HG03354 (cell line): Measurements from ENCODE around the gene DYNC2H1.
"Not testable (repeated sequence)": the region's sequence is repeated elsewhere in the genome, so short reads cannot be mapped to it uniquely, and the experiment has no call there.

Source experiments
- ATAC-seq: cut with Tn5 transposase; IDR thresholded peaks from one replicate; pipeline ENCODE4 v1.9.1; 2021; ENCODE audit warnings: mild to moderate bottlenecking; ENCODE audit not compliant: unreplicated experiment, poor library complexity, severe bottlenecking

The DYNC2H1 gene

DNA sequence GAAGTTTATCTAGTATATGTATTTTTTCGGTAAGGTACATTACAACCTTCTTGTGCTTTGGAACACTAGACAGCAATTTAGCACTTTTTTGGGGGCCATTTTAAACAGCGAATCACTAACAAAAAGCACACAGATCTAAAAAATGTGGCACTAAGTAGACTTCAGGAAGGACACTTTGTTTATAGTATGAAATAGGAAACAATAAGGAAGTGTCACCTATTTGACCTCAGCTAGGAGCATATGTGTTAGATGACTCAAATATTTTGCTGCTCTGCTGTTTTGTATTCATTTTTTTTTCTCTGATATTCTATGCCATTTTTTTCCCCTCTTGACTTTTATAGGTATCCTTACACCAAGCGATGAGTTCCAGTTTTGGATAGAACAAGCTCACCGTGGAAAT, 5.6 kb downstream of the DYNC2H1 start:
- no peak for ATAC-seq

DNA sequence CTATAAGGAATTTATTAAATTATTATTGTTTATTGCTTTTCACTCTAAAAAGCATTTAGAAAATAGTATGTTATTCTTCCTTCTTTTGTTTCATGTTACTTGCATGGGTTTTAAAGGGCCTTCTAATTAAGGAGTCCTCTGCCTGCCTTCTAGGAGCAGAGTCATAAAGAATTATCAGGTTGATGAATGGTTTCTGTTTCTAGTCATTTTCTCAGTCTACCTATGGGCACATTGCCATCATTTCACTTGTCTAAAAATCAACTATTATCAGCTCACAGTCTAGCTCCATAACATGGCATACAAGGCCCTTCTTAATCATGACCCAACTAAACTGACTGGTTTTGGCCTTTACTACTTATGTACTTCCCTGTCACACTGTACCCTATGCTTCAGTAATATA, 16.2 kb downstream of the DYNC2H1 start:
- no peak for ATAC-seq

DNA sequence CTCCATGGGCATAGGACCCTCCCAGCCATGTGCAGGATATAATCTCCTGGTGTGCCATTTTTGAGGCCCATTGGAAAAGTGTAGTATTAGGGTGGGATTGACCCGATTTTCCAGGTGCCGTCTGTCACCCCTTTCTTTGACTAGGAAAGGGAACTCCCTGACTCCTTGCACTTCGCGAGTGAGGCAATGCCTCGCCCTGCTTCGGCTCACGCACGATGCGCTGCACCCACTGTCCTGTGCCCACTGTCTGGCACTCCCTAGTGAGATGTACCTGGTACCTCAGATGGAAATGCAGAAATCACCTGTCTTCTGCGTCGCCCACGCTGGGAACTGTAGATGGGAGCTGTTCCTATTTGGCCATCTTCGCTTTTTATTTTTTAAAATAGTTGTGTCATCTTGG, 32.8 kb downstream of the DYNC2H1 start:
- ATAC-seq = not testable (repeated sequence)

DNA sequence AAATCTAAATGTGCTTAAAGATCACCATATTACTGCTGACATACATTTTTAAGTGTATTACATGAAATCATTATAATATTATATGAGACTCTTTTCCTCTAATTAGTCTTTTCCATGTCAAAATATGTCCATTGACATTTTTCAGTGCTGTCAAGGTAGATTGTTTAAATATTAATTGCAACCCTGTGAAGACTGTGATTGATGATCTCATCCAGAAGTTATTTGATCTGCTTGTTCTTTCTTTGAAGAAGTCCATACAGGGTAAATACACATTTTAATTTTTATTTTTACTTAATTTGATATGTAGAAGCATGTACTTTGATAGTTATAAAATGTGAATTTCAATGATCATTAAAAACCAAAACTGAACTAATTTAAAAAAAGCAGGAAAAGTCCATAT, 38.4 kb downstream of the DYNC2H1 start:
- no peak for ATAC-seq

DNA sequence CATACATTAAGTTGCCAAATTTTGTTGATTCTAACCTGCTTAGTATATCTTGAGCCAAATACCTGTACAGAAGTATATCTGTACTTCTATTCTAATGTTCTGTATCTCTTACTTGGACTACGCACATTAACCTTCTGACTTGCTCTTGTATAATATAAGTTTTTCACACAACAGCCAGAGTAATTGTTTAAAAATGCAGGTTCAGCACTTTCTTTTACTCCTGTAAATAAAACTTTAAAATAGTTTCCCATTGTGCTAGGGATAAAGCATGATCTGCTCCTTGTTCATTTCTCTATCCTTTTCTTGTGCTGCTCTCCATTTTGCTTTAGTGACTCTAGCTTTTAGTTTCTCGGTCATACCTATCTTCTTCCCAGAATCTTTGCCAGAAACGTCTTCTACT, 48.3 kb downstream of the DYNC2H1 start:
- no peak for ATAC-seq

DNA sequence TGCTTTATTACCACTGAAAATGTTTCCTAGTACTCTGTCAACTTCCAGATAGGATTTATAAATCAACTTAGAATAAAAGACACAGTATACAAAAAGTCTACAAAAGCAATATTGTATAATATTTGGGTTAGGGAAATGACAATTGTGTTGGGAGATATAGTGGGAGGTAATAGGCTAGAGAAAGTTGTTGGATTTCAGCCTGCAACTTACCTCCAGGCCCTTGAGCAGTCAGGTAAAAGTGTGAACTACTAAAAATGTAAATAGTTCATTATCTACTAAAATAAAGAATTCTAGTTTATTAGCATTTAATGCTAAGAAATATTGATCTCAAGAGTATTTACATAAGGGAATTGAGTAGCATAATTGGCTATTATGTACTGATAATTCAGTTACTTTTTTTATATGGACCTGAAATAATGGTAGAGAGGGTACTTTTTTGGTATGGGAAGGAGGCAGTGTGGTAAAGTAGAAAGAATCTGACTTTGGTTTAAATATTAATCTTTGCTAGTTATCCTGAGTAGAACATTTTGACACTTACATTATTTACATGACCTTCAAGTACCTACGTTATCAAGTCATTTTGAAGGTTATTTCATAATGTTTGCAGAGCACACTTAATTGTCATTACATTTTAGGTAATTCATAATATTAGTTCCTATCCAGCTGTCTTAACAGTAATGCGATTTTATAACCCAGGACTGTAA, 55.0 kb downstream of the DYNC2H1 start:
- ATAC-seq = no peak

DNA sequence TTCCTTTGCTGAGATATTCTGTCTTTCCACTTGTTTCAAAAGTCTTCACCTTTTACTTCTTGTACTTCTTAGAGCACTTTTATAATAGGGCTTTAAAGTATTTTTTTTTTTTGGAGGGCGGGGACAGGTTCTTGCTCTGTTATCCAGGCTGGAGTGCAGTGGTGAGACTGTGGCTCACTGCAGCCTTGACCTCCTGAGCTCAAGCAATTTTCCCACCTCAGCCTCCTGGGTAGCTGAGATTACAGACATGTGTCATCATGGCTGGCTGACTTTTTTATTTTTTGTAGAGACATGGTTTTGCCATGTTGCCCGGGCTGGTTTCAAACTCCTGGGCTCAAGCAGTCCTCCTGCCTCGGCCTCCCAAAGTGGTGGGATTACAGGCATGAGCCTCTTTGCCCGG, 57.9 kb downstream of the DYNC2H1 start:
- ATAC-seq = no peak

DNA sequence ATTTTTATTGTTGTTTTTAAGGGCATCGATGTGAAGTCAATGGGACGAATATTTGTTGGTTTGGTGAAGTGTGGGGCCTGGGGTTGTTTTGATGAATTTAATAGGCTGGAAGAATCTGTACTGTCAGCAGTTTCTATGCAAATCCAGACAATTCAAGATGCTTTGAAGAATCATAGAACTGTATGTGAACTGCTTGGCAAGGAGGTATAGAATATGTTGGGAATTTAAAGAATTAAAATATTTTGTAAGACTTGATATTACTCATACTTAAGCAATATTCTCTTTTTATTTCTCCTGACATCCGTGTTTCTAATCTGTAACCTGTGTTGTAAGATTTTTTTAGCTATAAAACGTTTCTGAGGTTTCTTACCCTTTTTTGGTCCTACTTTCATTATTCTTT, 61.6 kb downstream of the DYNC2H1 start:
- no peak for ATAC-seq

DNA sequence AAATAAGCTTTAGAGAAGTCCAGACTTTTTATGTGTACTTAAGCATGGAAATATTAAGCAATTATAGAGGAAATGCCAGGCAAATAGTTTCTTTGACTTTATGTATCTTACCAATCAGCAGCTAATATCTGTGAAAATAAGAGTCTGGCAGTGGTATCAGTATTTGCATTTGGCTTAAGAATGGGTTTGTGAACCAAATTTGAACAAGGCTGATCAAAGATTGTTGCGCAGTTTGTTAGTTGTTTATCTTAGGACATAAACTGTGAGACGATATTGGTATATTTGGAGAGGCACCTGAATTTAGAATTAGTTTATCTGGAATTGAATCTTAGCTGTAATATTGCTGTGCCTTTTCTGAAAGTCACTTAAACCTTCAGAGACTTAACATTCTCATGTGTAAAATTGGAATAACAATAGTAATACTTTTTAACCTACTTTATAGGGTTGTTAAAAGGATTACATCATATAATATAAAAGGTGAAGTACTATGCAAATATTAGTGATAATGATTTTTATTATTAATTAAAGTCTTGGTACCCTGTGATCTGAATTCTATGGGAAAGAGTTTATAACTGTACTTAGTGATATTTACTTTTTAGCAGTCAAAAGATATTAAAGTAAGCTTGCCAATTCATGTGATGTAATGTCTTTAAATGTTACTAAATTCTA, 66.4 kb downstream of the DYNC2H1 start:
- ATAC-seq = no peak

DNA sequence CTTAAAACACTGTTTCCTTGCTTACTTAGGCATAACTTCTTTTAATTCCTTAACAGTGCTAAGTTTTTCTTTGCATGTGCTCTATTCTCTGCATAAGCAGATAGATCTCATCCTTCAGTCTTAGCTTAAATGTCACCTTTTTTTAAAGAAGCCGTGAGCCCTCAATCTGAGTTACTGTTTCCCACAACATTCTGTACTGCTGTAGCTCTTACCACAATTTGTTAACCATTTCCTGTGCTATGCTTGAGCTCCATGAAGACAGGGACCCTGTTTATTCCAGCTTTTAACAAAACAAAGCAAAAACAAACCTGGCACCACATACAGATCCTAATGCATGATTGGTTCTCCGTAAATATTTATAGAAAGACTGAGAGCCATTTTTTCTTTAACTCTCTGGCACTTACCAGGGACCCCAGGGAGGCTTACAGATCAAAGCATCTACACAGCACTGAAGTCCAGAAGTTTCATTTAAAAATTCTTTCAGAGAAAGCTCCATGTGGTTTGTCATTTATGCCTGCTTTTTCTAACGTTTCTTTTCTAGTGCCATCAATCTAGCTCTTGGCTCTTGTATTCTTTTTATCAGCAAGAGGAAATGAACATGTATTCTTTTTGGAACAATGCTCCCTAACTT, 74.9 kb downstream of the DYNC2H1 start:
- ATAC-seq = no peak

DNA sequence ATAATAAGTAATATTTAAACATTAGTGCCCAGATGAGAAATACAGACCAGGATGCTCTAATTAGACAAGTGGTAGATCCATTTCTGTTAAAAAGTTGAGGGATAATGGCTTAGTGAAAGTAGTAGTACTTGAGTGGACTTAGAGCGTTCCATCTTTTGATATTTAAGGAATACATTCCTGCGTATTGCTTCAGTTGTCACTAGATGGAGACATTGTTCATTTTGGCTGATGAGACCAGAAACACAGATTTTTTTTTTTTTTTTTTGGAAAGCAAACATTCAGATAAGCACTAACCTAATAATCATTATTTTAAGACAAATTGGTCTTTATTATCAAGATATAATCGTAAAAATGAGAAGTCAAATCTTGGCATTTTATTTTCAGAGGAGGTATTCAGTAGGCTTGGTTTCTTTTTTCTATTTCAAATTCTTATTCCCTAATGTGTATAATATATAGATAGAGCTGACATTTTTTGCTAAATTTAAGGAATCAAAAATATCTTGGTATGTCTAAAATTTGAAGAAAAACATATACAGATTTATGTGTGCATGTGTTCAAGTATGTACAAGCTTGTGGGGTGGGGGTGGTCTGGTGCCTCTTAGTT, 92.9 kb downstream of the DYNC2H1 start:
- ATAC-seq = no peak

DNA sequence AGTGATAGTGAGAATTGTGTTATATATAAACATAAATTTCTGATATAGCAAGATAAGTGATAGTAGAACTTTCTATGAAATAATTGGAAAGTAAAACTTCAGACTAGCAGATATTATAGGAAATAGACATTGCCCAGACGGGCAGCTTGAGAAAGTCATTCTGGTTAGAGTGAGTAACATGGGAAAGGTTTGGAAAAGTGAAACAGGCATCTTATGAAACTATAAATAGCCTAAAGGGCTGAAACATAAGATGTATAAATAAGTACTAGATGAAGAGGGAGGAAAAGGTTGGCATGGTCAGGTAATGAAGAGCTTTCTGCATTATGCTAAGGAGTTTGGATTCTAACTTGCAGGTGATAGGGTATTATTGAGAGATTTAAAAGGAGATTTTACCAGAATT, 101.3 kb downstream of the DYNC2H1 start:
- ATAC-seq = no peak

DNA sequence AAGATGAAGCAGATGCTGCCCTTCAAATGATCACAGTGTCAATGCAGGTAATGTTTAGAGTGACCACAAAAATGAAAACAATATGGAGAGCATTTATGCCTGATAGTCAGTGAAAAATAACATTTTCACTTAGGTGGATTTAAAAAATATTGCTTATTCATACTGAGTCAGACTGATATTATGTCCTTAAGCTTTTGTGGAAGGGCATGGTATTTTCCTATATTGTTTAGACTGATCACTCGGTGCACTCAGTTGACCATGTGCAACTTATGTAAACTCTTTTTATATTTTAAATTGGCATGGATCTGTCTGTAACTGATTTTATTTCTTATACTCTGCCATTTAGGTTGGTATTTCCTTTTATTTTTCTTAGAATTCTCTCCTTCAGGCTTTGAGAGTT, 106.6 kb downstream of the DYNC2H1 start:
- ATAC-seq = no peak

DNA sequence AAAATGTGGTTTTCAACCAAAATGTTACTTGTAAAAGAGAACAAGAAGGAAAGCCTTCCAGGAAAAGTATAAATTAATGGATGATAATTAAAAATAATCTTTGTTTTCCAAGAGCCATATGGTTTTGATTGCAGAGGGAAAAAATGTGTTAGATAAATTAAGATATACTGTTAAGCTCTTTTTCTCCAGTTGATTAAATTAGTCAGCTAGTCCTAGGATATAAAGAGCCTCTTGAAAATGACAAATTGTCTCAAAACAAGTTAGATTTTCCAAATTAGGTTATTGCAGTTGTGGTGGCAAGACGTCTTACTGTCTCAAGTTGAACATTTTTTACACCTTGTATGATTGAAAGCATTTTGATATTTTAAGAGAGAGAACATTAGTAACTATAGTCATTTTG, 110.9 kb downstream of the DYNC2H1 start:
- ATAC-seq = no peak

DNA sequence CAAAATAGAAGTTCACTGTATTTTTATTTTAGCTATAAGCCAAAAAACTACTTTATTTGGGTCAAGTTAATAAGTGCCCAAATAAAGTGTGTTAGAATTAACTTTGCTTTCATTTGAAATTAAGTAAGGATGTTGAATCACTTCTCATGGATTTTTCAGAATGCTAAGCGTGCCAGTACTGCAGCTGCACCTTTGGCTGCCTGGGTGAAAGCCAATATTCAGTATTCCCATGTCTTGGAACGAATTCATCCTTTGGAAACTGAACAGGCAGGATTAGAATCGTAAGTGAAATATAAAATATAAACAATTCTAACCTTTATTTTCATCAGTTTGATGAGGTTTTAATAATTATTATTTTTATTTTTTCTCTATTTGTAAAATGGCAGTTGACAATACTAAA, 113.6 kb downstream of the DYNC2H1 start:
- ATAC-seq = no peak

DNA sequence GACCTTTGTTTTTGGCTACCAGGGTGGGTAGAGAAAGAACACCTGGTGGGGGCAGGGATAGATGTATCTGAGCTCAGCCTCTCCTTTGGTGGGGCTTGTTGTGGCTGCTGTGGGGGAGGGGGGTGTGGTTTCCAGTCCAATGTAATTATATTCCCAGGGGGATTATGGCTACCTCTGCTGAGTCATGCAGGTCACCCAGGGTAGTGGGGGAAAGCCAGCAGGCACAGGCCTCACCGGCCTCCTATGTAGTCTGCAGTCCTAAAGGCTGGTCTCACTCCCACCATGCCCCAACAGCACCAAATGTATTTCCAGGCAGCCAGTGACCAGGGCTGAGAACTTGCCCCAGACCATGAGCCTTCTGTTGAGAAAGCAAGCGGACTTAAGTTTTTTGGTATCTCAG, 119.6 kb downstream of the DYNC2H1 start:
- ATAC-seq = no peak

DNA sequence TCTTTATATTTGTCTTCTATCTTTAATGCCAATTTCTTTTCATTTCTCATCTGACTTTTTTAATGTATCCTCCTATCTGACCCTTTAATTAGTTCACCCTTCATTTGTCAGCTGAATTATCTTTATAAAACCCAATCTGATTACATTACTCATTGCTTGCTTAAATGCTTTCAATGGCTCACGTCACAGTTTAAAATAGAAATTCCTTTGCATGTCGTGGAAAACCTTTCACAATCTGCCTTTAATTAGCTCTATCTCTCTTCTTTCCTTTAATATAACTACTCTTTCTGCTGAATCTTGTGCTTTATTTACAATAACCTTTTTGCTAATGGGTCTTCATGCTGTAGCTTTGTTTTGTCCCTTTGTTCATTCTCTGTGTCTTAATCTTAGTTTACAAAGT, 125.7 kb downstream of the DYNC2H1 start:
- ATAC-seq = no peak

DNA sequence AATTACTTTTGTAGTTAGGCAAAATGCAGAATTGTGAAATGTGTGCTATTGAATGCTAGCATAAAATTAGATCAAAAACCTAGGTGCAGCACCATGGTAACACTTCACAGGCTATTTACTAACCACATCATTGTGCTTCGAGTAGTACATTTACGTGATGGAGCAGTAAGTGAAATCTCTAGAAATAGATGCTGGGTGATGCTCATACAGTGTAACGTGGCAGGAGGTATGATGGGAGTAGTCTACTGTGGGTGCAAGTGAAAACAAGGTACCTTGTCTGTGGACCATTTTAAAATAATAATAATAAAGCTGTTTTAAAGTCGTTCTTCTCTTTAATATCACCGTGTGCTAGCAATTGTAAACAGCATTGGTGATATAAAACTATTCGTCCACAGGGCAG, 132.3 kb downstream of the DYNC2H1 start:
- no peak for ATAC-seq

DNA sequence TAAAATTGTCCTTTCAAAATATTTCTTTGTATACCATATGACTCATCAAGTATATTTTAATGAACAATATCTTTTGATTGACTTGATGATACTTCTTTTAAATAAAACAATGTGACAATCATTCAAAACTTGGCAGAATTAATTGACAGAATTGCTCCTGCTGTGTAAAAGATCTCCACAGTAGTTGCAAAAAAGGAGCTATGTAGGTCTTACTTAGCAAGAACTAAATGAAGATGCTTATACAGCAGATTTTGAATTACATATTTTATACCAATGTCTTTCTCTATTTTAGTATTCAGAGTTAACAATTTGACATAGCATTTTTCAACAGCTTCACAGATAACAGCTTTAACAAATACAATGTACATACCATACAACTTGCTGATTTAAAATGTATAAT, 144.9 kb downstream of the DYNC2H1 start:
- ATAC-seq = no peak

DNA sequence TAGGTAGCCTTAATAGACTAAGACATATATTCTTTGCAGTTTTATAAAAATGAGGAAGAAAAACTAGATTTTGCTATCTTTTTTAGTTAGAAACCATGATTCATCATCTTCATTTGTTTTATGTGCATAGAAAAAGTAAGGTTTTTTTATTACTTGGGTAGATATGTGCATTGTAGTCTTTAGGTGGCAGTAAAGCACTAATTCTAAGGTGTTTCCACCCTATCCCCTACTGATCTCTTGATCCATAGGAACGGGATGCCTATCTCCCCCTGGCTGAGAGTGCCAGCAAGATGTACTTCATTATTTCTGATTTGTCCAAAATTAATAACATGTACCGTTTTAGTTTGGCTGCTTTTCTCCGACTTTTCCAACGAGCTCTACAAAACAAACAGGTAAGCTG, 148.1 kb downstream of the DYNC2H1 start:
- ATAC-seq = no peak
